ENCODE data around the gene STC2. TPM values are rescaled to one million over a fixed set of nuclear protein-coding genes. Genes with fewer than 3 reads are reported as not detected.

STC2 gene
- total and polyA plus RNA-seq, 7 donors, result 2.1 to 25.7 (median 9.2) TPM

GRCh38 chr5:173354645-173355044 is 26.4 kb upstream of the STC2 start:
- H3K9me3 ChIP-seq, result no peaks in the 10 kb centered on the region
- 67 to 73% (median 70%) methylated on average over 2 of the region's 2 CpGs for WGBS, 3 donors
- DNase-seq (no peak), ATAC-seq (no peak)
- H3K4me3 ChIP-seq, result no peak overlapping the region
- no peaks in the 10 kb centered on the region for H3K36me3 ChIP-seq (ENCODE audit: insufficient read depth in 1 of 2, low read depth in 1 of 2)
- intact Hi-C loops (cut with DNase I), result no loop called here
- no peak for TF ChIP-seq CTCF (IDR thresholded peaks at IDR 0.05)
- no peaks in the 10 kb centered on the region for H3K4me1 ChIP-seq
- no peak overlapping the region for H3K27ac ChIP-seq
- peaks cover 0 to 10% (median 0%) of the 10 kb centered on the region in 3 donors for H3K27me3 ChIP-seq (ENCODE audit: insufficient read depth in 3 of 3, low read length in 2 of 3)

- TF ChIP-seq CTCF (IDR thresholded peaks at IDR 0.05), result no peak
- WGBS, 3 donors, result 66 to 74% (median 67%) methylated on average over 24 of the region's 24 CpGs
- peaks cover 0 to 4% (median 0%) of the 10 kb centered on the region in 3 donors for H3K27me3 ChIP-seq (ENCODE audit: insufficient read depth in 3 of 3, low read length in 2 of 3)
Measured at GRCh38 chr5:173352366-173353349, 24.4 kb upstream of the STC2 start.

GRCh38 chr5:173342813-173343755 is 14.9 kb upstream of the STC2 start:
- Histone ChIP-seq H3K4me3 (no peak overlapping the region), H3K4me1 (no peaks in the 10 kb centered on the region), H3K27ac (no peak overlapping the region), H3K9me3 (no peaks in the 10 kb centered on the region), H3K27me3 (ENCODE audit: insufficient read depth in 3 of 3, low read length in 2 of 3) (no peaks in the 10 kb centered on the region), H3K36me3 (ENCODE audit: insufficient read depth in 1 of 2, low read depth in 1 of 2) (no peaks in the 10 kb centered on the region)
- 88 to 93% (median 93%) methylated on average over 13 of the region's 13 CpGs for WGBS, 3 donors
- ATAC-seq, result no peak
- DNase-seq, result no peak
- intact Hi-C loops (cut with DNase I), result no loop called here
- no peak for TF ChIP-seq CTCF (IDR thresholded peaks at IDR 0.05)

More at GRCh38 chr5:173352366-173353349, 24.4 kb upstream of the STC2 start:
- DNase-seq, result no peak
- intact Hi-C loops (cut with DNase I), result no loop called here
- ATAC-seq, result no peak
- H3K9me3 ChIP-seq, result no peaks in the 10 kb centered on the region
- no peaks in the 10 kb centered on the region for H3K4me1 ChIP-seq
- H3K36me3 ChIP-seq (ENCODE audit: insufficient read depth in 1 of 2, low read depth in 1 of 2), result no peaks in the 10 kb centered on the region
- H3K27ac ChIP-seq, result no peak overlapping the region
- H3K4me3 ChIP-seq, result no peak overlapping the region

GRCh38 chr5:173341961-173342430 is 13.8 kb upstream of the STC2 start:
- DNase-seq, result no peak
- H3K9me3 ChIP-seq, result no peaks in the 10 kb centered on the region
- H3K4me1 ChIP-seq, result no peaks in the 10 kb centered on the region
- no peak overlapping the region for H3K27ac ChIP-seq
- intact Hi-C loops (cut with DNase I), result no loop called here
- no peak for TF ChIP-seq CTCF (IDR thresholded peaks at IDR 0.05)
- H3K27me3 ChIP-seq (ENCODE audit: insufficient read depth in 3 of 3, low read length in 2 of 3), result no peaks in the 10 kb centered on the region
- no peaks in the 10 kb centered on the region for H3K36me3 ChIP-seq (ENCODE audit: insufficient read depth in 1 of 2, low read depth in 1 of 2)
- 54 to 62% (median 60%) methylated on average over 7 of the region's 7 CpGs for WGBS, 3 donors
- no peak for ATAC-seq
- H3K4me3 ChIP-seq, result no peak overlapping the region
